Stimulated activated CD4-positive, alpha-beta T cell treated with anti-CD3 and anti-CD28 coated beads, Interleukin-2, amount 100 ng/mL, for 48 hours (primary cell): ENCODE measurements around the gene PLXNB3.
"Not testable (repeated sequence)": the region's sequence is repeated elsewhere in the genome, so short reads cannot be mapped to it uniquely, and the experiment has no call there.

Source experiments
- DNase-seq, 2 donors: peaks; one replicate each; pipeline ENCODE4 v3.0.0-alpha.2; 2020

PLXNB3 gene

GRCh38 chrX:153794897-153795816 lies 31.1 kb downstream of the PLXNB3 start:
- peak in 1 of 2 donors; percentile 9 for DNase-seq

DNA sequence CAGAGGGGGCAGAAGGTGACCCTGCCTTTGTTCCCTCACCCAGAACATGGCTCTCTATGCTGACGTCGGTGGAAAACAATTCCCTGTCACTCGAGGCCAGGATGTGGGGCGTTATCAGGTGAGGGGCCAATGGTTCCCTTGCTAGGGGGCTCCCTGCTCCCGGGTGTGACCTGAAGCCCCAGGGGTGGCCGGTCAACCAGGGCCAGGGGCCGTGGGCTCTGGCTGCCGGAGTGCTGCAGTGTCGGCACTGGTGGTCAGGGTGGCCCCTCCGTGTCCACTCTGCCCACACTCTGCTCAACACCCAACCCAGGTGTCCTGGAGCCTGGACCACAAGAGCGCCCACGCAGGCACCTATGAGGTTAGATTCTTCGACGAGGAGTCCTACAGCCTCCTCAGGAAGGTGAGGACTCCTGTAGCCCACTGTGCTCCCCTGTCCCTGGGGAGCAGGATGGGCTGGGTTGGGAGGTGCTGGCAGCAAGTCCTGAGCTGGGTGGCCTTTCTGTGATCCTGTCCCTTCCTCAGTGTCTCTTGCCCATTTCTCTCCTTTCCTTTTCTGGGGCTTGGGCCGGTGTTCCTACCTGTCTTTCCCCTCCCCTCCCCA lies 33.5 kb downstream of the PLXNB3 start:
- DNase-seq: no peak

DNA sequence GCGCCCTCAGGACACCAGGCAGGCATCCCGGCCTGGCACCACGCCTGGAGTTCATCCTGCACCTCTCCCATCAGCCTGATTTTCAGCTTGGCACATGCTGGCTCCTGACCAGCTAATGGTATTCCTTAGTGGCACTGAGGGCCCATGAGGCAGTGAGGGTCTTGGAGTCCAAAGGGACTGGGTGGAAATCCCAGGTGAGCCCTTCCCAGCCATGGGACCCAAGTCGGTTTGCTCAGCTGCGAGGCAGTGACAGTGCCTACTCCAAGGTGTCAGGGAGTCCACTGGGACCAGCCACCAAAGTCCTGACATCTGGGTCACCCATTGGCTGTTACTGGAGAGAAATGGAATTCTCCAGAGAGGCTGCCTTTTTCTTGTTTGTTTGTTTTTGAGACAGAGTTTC lies 35.3 kb downstream of the PLXNB3 start:
- no peak for DNase-seq

- no peak for DNase-seq
Measured at GRCh38 chrX:153800177-153800722, 36.2 kb downstream of the PLXNB3 start.

- no peak for DNase-seq
Measured at GRCh38 chrX:153800746-153801145, 36.7 kb downstream of the PLXNB3 start.

- no peak for DNase-seq
Measured at GRCh38 chrX:153801669-153802068, 37.6 kb downstream of the PLXNB3 start.

DNA sequence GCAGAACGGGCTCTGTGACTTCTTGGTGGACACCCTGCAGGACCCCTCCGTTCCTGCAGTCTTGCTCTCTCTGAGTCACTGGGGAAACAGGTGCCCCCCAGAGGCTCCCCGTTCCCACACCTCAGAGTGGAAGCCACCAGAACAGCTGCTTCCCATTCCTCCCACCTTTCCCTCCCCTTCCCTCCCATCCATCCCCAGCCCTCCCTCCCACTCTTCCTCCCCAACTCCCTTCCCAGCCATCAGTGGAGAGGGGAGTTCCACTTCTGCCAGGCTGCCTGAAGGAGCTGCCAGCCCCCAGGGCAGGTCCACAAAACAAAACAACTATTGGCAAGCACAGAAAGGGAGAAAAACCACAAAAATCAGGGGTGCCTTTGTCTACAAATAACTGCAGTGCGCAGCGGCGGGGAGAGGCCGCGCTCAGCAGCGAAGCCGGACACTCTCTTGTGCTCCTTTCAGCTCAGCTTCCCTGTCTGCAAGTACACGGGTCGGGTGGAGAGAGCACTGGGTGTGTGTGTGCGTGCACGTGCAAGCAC lies 38.5 kb downstream of the PLXNB3 start:
- DNase-seq: no peak

DNA sequence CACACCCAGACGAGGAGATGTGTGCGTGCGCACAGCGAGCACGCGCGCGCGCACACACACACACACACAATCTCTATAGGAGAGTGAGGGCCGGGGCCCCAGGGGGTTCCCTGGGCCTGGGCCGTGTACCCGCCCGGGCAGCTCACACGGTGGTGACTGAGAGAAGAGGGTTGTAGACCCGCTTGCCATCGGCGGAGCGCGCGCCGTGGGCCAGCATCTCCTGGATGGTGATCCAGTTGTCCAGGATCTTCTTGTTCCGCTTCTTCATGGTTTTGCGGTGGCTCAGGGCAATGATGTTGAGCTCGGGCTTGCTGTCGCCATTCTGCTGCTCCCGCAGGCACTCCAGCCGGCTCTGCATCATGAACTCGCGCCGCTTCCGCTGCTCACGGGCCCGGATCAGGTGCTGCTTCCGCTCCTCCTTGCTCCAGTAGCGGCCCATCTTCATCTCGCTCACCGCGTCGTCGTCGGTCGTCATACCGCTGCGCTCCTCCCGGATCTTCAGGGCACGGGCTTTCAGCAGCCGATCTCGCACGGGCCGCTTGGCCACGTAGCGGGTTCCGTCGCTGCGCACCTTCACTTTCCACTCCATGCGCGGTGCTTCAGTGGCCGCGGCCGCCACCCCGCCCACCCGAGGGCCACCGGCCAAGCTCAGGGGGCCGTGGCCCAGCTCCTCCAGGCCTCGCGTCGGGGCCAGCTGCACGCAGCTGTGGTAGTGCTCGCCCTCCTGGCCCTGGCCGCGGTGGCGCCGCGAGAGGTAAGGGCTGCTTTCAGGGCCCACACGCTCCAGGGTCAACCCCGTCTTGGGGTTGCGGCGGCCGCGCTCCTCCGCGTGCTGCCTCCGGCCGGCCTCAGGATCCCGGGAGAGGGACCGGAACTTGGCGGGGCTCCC lies 39.4 kb downstream of the PLXNB3 start:
- DNase-seq: no peak

- no peak for DNase-seq
Measured at GRCh38 chrX:153804100-153804595, 40.1 kb downstream of the PLXNB3 start.

DNA sequence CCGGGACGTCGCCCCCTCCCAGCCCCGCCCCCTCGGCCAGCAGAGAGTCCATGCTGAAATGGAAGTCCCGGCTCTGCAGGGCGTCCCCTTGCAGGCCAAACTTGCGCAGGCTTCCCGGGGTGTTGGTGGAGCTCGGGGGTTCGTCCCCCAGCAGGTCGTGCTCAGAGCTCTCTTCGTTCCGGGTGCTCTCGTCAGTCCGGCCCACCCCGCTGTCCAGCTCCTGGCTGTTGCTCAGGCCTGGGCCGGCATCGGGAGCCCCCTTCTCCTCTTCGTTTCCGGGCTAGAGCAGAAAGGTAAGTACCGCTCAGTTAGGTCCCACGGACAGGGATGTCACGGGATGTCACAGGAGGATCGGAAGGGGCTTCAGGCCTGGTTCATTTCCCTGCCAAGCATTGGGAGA lies 40.6 kb downstream of the PLXNB3 start:
- no peak for DNase-seq

- no peak for DNase-seq
Measured at GRCh38 chrX:153805436-153805835, 41.4 kb downstream of the PLXNB3 start.

GRCh38 chrX:153806999-153807575 lies 43.0 kb downstream of the PLXNB3 start:
- no peak for DNase-seq

DNA sequence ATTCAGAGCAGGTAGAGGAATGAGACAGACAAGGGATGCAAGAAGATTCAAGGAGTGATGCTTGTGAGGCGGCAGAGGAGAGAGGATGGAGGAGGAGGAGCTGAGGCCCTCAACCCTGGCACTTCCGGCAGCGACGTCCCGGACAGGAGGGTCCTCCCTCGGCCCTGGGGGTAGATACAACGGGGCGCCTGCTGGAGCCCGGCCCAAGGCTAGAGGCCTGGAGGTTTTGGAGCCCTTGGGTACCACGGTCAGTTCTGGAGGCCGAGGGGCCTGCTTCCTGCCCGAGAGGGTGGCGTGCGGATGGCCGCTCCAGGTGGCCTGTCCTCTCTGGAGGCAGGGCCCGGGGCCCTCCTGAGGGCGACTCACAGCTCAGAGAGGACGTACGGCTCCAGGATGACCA lies 43.9 kb downstream of the PLXNB3 start:
- no peak for DNase-seq

- no peak for DNase-seq
Measured at GRCh38 chrX:153812220-153812619, 48.2 kb downstream of the PLXNB3 start.

GRCh38 chrX:153813161-153813560 lies 49.1 kb downstream of the PLXNB3 start:
- DNase-seq: no peak

DNA sequence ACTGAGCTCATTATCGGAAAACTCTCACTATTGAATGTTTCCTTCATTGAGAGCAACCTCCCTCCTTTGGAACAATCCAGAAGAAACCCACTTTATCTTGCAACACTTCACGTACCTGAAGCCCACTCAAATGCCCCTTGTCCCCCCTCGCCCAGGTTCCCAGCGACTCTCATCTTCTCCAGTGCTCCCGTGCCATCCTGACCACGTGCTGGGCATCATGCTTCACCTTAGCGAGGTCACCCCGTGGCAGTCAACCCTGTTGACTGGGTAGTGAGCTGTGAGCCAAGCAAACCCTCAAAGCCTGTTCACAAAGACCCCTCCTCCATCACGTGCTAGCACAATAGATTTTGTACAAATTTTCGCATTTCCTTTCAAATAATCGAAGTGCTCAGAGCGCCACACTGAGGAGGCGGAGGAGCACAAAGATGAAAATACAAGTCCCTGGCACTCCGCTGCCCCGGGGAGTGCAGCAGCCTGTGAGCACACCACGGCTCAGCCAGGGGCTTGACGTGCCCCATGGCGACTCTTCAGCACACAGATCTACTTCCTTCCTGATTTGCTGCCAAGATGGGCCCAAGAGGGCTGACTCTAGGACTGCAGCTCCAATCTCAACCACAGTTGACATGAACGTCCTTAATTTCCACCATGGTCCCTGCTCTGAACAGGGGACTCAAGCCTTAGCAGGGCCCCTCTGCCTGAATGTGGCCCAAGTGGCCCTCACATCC lies 50.7 kb downstream of the PLXNB3 start:
- no peak for DNase-seq

- peak in 1 of 2 donors; percentile 22 for DNase-seq
Measured at GRCh38 chrX:153816831-153817690, 53.0 kb downstream of the PLXNB3 start.

- not testable (repeated sequence) for DNase-seq
Measured at GRCh38 chrX:153818064-153818463, 54.0 kb downstream of the PLXNB3 start.

- peak; percentile 23 to 50 for DNase-seq
Measured at GRCh38 chrX:153818571-153819383, 54.7 kb downstream of the PLXNB3 start.
